ENCODE data around the gene OR52K2.

- TF ChIP-seq TEAD4 (IDR thresholded peaks at IDR 0.05): no peak
- no peak for TF ChIP-seq TAF1 (IDR thresholded peaks at IDR 0.05; ENCODE audit: low read depth)
- TF ChIP-seq EP300 (IDR thresholded peaks at IDR 0.05; ENCODE audit: borderline replicate concordance): no peak
- no peak for TF ChIP-seq YY1 (IDR thresholded peaks at IDR 0.05; ENCODE audit: low read depth)
- TF ChIP-seq ZBTB7A (IDR thresholded peaks at IDR 0.05; ENCODE audit: low read depth): no peak
Observed at GRCh38 chr11:4418403-4418802, 30.7 kb upstream of the OR52K2 start.

All from Ishikawa (cell line).